Panc1 (cell line): Measurements from ENCODE around the gene TMTC1.

Experiments used
- CTCF ChIP-seq: fragments of 450-650 bp; IDR thresholded peaks from 2 replicates; pipeline ENCODE4 v1.5.1; 2017; ENCODE audit warnings: mild to moderate bottlenecking
- POLR2AphosphoS5 ChIP-seq: IDR thresholded peaks from 2 replicates; pipeline ENCODE4 v1.6.1; 2012; ENCODE audit warnings: mild to moderate bottlenecking, low read depth, low read length, moderate library complexity
- TF ChIP-seq, protein P1 (sequence below), 2 experiments: IDR thresholded peaks; 2 replicates each; pipeline ENCODE4 v1.6.1; 2011 to 2012; ENCODE audit warnings: low read depth in 2 of 2, control low read depth in 1 of 2, low read length in 1 of 2, mild to moderate bottlenecking in 1 of 2, moderate library complexity in 1 of 2; ENCODE audit not compliant: insufficient read depth in 1 of 2

DNA sequence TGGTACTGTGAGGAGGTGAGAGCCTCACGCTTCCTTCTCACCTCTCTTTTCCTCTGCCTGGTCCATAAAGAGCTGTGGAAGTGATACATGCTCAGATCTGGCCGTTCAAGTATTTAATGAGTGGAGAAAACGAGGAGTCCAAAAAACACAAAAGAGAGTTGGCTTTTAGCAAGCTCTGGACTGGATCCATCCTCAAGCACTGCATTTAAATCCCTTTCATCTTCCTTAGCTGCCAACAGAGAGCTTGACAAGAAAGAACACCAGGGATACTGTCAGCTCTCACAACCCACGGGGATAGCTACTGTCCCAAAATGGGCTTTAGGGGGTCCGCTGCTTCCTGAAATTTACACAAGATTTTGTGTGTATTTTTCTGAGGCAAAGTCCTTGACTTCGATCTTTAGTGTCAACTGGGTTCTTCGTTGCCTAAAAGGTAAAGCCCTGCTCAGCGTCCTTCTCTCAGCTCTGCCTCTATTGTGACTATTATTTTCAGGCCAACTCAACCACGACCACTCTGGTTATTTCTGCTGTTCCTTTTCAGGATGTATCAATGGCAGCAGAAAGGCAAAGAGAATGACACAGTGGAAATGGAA, 120.9 kb downstream of the TMTC1 start:
- TF ChIP-seq CTCF = no peak
- TF ChIP-seq POLR2AphosphoS5 = no peak
- TF ChIP-seq, protein P1, sequence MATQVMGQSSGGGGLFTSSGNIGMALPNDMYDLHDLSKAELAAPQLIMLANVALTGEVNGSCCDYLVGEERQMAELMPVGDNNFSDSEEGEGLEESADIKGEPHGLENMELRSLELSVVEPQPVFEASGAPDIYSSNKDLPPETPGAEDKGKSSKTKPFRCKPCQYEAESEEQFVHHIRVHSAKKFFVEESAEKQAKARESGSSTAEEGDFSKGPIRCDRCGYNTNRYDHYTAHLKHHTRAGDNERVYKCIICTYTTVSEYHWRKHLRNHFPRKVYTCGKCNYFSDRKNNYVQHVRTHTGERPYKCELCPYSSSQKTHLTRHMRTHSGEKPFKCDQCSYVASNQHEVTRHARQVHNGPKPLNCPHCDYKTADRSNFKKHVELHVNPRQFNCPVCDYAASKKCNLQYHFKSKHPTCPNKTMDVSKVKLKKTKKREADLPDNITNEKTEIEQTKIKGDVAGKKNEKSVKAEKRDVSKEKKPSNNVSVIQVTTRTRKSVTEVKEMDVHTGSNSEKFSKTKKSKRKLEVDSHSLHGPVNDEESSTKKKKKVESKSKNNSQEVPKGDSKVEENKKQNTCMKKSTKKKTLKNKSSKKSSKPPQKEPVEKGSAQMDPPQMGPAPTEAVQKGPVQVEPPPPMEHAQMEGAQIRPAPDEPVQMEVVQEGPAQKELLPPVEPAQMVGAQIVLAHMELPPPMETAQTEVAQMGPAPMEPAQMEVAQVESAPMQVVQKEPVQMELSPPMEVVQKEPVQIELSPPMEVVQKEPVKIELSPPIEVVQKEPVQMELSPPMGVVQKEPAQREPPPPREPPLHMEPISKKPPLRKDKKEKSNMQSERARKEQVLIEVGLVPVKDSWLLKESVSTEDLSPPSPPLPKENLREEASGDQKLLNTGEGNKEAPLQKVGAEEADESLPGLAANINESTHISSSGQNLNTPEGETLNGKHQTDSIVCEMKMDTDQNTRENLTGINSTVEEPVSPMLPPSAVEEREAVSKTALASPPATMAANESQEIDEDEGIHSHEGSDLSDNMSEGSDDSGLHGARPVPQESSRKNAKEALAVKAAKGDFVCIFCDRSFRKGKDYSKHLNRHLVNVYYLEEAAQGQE (IDR thresholded peaks at IDR 0.05; ENCODE audit: insufficient read depth in 1 of 2, low read depth in 2 of 2, low read length in 1 of 2) = no peak
